HG03139 (cell line): ENCODE measurements around the gene EFHD2.
"Not testable (repeated sequence)": the region's sequence is repeated elsewhere in the genome, so short reads cannot be mapped to it uniquely, and the experiment has no call there.

ENCODE experiments used
- ATAC-seq: cut with Tn5 transposase; IDR thresholded peaks from one replicate; pipeline ENCODE4 v1.9.1; 2021; ENCODE audit not compliant: unreplicated experiment

Gene EFHD2

GRCh38 chr1:15386164-15386749 lies 23.4 kb upstream of the EFHD2 start:
- no peak for ATAC-seq

- ATAC-seq = no peak
Measured at GRCh38 chr1:15388201-15388880, 21.3 kb upstream of the EFHD2 start.

- not testable (repeated sequence) for ATAC-seq
Measured at GRCh38 chr1:15389828-15390227, 19.9 kb upstream of the EFHD2 start.

GRCh38 chr1:15390667-15391066 lies 19.0 kb upstream of the EFHD2 start:
- no peak for ATAC-seq

GRCh38 chr1:15391366-15391765 lies 18.3 kb upstream of the EFHD2 start:
- ATAC-seq = no peak

- no peak for ATAC-seq
Measured at GRCh38 chr1:15393475-15394257, 16.0 kb upstream of the EFHD2 start.

GRCh38 chr1:15394258-15394690 lies 15.4 kb upstream of the EFHD2 start:
- no peak for ATAC-seq

GRCh38 chr1:15397236-15397635 lies 12.5 kb upstream of the EFHD2 start:
- ATAC-seq = no peak

GRCh38 chr1:15399710-15400109 lies 10.0 kb upstream of the EFHD2 start:
- ATAC-seq = no peak

- ATAC-seq = no peak
Measured at GRCh38 chr1:15400627-15401026, 9.1 kb upstream of the EFHD2 start.

- ATAC-seq = no peak
Measured at GRCh38 chr1:15401391-15402055, 8.2 kb upstream of the EFHD2 start.

GRCh38 chr1:15402809-15403450 lies 6.8 kb upstream of the EFHD2 start:
- ATAC-seq = no peak

GRCh38 chr1:15403962-15404580 lies 5.6 kb upstream of the EFHD2 start:
- ATAC-seq = no peak

- no peak for ATAC-seq
Measured at GRCh38 chr1:15405106-15405850, 4.4 kb upstream of the EFHD2 start.

- no peak for ATAC-seq
Measured at GRCh38 chr1:15406614-15407559, 2.8 kb upstream of the EFHD2 start.

GRCh38 chr1:15407580-15407979 lies 2.1 kb upstream of the EFHD2 start:
- ATAC-seq = no peak

- no peak for ATAC-seq
Measured at GRCh38 chr1:15408890-15409387, 749 bp upstream of the EFHD2 start.

GRCh38 chr1:15410223-15410883 lies 665 bp downstream of the EFHD2 start:
- ATAC-seq = no peak
